ENCODE data around the gene EVA1B.

EVA1B gene

DNA sequence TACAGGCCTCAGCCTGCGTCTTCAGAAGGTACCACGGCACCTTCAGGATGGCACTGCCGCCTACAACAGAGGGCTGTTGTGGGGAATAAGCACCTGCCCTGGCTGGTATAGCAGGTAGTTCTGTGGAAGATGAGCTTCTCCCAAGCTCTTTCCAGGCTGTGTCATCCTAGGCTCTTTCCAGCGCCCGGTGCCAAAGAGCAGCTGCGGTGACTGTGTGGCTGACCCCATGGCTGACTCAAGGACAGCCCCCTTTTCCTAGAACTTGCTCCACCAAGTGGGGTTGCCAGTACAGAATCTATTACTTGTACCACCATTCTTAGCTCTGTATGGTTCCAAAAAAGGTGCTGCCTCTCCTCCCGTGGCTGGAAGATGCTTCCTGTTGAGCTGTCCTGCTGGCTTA lies 21.9 kb upstream of the EVA1B start:
- no peak for DNase-seq (ENCODE audit: low spot score)

DNA sequence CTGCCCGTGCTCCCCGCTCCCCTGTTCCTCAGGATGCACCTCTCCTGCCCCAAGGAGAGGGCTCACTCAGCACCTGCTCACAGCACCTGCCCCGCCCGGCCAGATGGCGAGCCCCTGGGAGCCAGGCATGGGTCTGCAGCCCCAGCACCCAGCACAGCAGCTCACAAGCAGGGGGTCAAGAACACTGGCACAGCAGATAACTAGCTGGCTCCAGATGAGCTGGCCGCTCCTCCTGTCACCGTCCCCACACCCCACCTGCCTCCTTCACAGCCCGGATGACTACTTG lies 20.9 kb upstream of the EVA1B start:
- no peak for DNase-seq (ENCODE audit: low spot score)

DNA sequence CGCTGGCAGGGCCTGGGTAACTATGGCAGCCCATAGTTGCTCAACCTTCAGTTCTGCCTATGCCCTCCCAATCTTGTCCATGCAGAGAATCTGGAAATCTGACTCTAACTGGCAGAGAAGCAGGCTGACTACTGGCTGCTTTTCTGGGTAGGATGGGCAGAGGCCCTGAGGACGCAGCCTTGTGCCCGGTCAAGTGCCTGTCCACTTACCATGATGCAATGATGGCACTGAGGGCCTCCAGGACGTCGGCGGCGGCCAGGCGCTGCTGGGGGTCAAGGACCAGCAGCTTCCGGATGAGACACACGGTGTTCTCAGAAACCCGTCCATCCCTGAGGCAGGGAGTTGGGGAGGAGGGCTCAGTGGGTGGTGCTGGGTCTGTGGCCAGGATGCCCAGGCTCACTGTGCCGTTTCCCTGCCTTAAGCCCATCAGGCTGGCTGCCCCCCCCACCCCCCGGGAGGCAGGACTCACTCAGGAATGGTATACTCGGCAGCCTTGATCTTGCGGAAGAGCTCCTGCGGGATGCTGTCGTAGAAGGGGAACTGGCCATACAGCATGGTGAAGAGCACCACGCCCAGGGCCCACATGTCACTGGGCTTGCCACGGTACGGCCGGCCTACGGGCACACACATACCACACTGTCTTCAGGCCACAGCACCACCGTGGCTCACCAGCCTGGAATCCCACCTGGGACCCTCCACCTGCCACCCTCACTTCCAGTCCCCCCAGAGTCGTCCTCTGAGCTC lies 20.4 kb upstream of the EVA1B start:
- DNase-seq (ENCODE audit: low spot score) = no peak

DNA sequence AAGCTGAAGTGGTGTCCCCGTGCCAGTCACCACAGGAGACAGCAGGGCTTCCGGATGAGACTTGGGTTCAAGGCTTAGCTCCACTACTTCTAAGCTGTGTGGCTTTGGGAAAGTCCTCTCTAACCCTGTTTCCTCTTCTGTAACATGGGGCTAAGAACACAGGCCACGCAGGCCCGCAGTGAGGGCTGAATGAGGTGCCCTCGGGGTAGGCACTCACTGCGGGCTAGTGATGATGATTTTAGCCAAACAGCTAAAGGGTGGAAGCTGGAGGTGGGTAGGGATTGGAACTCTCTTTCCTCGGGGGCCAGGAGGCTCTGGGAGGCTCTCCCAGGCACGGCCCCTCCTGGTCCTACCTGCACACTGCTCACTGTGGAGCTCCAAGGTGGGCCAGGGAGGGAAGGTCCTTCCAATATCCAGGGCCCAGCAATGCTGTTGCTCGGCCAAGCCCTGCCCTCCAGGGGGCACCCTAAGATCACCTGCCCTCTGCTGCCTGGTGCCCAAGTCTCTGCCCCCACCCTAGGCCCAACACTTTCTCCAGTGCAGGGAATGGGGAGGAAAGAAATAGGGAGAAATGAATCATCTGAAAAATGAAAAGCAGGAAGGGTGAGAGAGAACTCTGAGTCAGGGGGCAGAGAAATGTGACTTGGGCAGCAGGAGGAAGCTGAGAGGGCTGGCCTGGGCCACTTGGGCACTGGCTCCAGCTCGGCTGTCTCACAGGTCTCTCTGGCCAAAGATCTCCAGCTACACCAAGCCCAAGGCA lies 19.2 kb upstream of the EVA1B start:
- peak; percentile 84 for DNase-seq (ENCODE audit: low spot score)

DNA sequence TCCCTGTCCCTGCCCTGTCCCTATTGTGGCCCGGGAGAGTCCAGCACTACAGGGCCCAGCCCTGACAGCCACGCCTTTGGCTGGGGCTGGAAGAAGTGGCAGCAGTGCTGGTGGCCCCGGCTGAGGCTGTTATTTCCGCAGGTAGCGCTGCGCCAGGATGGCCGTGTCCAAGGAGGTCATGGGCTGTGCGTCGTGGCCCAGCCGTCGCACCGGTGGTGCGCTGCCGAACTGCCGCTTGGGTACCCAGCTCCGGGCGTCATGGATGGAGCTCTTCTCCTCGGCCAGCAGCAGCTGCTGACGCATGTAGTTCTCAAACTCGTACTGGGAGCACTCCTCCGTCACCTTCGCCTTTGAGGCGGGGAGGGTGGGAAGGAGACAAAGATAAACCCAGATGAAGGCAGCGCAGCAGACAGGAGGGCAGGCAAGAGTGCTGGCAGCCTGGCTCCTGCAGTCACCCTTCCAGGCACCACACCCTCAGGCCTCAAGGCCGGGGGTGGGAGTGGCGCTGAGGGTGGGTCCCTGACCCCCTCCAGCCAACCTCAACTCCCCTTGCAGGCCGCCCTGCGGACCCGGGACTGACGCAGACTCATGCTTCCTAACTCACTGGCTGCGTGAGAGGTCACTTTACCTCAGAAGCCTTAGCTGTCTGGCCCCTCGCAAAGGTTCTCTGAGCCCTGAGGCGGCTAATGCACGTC lies 18.3 kb upstream of the EVA1B start:
- DNase-seq (ENCODE audit: low spot score) = no peak

DNA sequence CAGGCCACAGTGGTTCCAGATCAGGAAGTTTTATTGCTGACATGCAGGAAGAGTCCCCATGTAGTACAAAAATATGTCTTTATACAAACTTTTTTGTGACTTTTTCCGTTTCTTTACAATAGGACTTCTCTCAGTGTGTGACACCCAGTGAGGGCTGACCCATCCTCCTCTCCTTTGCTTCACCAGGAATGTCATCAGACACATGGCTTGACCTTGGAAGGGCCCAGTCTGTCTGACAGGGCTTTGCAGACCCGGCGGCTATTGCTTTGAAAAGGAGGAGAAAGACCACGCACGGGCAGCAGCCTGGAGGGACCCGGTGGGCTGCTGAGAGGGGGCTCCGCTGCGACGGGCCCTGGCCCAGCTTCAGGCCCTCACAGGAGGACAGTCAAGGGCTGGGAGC lies 16.2 kb upstream of the EVA1B start:
- DNase-seq (ENCODE audit: low spot score) = no peak

DNA sequence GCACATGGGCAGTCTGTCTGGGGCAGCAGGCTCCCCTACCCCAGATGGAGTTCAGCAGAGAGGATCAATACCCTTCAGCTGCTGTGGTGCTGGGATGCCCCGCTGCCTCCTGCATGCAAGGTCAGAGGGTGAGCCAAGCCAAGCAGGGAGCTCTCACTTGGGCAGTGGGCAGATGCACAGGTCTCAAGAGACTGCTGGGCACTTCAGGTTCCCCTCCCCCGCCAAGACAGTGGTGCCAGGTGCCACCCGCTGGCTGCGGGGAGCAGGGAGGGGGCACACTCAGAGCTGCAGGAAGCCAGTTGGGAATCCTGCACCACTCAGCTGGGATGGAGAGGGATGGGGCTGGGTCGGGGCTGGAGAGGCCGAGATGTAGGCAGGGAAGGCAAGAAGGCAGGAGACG lies 15.8 kb upstream of the EVA1B start:
- DNase-seq (ENCODE audit: low spot score) = no peak

DNA sequence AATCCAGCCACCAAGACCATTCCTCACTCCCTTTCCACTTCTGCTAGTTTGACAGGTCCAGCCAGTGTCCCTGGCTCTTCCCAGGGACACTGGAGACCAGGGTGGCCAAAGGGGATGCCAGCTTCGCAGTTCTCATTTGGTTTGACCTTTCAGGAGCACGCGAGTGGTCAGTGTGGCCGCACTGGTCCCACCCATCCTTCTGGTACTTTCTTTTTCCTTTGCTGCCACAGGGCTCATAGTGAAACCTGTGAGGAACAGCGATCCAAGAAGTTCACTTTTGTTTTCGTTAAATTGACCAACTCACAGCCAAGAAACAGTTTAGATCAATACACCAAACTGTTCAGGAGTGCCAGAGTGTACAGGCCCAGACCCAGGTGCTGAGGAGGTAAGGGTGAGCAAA lies 14.4 kb upstream of the EVA1B start:
- DNase-seq (ENCODE audit: low spot score) = no peak

DNA sequence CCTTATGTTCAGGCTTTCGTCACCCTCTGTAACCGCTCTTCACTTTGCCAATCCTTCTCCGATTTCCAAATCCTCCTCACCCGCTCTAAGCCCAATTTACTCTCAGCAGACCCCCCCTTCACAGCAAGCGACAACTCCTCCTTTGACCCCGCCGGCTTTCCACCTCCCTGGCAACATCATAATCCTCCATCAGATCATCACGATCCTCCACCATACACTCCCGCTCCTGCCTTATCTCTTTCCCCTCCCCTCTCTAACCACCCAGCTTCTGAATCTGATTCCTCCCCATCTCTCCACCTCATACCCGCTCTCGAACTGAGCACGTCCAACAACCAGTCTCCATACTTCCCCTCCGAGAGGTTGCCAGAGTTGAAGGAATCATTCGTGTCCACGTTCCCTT lies 7.5 kb upstream of the EVA1B start:
- DNase-seq (ENCODE audit: low spot score) = no peak

DNA sequence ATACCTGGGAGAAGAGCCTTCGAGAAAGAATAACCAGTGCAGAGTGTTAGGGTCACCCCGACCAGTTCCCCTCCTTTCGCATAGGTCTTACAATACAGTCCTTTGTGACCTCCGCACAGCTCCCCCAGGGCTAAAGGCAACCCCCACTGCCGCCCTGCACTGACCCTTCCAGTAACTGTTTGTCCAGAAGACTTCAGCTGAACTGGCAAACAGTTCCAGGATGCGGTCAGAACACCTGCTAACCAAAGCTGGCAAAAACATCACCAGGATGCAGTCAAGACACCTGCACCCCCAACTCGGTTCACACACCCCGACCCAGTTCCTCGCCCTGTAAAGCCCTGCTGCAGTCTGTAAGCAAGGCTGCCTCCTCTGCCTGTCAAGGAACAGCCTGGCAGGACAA lies 6.4 kb upstream of the EVA1B start:
- DNase-seq (ENCODE audit: low spot score) = no peak

DNA sequence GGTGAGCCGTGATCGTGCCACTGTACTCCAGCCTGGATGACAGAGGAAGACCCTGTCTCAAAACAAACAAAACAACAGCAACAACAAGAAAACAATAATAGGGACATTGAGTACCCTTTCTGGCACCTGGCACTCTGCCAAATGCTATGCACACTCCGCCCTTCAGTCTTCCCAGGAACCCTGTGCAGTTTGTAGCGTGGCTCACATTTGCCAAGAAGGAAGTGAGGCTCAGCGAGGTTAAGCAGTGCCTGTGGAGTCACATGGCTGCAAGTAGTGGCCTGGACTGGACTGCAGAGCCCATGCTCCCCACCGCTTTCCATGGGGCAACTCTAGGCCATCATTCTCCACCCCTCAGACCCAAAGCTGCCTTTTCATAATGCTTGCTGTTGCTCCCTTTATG lies 5.3 kb upstream of the EVA1B start:
- no peak for DNase-seq (ENCODE audit: low spot score)

DNA sequence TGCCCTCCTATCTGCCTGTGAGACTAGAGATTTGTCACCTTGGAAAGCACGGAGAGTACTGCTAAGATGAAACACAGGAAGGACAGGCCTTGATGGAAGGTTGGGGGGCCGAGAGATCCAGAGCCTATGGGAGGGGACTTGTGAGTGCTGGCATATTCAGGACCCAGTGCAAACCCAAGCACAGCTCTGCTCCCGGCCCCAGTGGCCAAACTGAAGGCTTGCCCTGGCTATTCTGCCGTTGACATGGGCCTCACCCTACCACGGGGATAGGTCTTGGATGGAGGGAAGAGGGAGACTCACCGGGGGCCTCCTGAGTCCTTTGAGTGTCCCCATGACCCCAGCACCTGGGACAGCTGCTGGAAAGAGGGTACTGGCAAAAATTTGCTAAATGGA lies 4.6 kb upstream of the EVA1B start:
- no peak for DNase-seq (ENCODE audit: low spot score)

DNA sequence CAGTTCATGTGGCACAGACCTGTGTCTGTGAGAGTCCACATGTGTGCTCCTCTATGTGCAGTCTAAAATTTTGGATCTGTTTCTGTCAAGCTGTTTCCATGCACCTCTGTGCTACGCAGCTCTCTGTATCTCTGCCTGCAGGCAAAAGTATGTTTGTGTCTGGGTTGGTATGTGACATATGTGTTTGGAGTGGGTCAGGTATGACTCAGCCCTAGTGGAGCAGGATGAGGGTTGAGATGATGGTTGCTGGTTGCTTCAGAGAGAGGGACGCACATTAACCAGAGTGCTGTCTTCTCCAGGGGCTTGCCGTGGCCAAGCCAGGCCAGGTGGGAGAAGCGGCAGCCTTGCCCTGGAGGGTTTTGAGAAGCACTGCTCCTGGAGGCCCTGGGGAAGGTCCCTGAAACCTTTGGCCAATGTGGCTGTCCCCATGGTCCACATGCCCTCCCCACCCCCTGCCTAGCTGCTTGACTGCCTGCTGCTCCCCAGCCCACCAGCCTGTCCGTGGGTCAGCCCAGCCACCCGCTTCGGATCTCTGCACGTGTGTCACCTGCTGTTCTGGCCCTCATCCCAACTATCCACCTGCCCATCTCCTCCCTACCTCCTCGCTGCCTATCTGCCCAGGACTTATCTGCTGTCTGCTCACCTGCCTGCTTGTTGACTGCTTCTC lies 4.1 kb upstream of the EVA1B start:
- no peak for DNase-seq (ENCODE audit: low spot score)

DNA sequence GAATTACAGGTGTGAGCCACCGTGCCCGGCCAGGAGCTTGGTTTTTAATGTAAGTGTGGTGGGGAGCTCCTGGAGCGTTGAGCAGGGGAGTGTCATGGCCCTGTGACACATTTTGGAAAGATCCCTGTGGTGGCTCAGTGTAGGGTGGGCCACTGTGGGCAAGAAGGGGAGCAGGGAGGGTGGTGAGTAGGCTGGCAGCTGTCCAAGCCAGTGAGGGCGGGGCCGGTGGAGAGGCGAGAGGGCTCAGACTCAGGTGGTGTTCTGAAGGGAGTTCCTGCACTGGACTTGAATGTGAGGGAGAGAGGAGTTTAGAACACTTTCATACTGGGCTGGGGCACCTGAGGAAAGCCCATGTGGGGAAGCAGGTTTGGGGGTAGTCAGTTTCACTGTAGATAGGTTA lies 3.1 kb upstream of the EVA1B start:
- no peak for DNase-seq (ENCODE audit: low spot score)

DNA sequence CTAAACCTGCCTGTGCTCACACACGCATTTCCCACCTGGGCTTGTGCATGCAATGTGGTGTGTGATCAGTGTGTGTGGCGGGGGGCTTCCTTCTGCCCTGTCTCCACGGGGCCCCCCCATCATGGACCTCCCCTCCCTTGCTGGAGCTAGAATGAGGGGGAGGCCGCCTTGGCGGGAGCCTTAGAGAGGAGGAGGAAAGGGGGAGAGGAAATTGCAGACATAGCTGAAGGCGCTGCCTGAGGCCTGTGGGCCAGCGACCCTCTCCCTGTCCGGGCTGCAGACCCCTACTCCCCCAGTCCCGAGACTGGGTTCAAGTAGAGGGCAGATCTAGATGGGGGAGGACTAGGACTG lies 883 bp upstream of the EVA1B start:
- DNase-seq (ENCODE audit: low spot score) = no peak

DNA sequence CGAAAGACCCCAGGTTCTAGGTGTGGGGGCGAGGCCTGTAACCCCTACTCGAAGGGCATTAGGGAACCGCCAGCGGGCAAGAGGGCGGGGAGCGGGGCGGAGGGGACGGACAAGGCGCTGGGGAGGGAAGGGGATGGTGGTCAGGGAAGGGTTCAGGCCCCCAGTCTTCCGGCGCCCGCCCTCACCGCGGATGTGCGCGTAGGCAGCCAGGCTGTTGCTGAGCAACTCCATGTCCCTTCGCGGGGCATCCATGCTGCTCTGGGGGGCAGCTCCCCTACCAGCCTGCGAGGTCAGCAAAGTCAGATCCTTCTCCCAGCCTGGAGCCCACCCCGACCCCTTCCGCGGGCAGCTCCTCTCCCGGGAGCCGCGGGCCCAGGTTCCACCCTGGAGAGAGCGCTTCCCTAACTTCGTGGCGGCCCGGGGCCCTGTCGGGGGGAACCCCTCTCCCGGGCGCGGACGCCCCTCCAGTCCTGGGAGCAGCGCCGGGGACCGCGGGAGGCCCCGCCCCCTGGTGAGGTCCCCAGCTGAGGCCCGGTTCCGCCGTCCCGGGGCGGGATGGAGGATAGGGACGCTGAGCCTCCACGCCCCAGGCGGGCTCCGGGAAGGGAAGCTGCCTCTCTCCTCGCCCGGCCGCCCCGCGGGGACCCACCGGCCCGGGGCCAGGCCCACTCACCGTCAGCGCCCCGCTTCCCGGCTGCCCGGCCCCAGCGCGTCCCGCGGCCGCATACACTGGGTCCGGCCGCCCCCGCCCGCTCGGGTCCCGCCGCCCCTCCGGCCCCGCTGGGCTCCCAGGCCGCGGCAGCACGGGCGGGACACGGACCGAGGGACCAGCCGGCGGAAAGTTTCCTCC lies 434 bp downstream of the EVA1B start:
- peak; percentile 53 for DNase-seq (ENCODE audit: low spot score)

DNA sequence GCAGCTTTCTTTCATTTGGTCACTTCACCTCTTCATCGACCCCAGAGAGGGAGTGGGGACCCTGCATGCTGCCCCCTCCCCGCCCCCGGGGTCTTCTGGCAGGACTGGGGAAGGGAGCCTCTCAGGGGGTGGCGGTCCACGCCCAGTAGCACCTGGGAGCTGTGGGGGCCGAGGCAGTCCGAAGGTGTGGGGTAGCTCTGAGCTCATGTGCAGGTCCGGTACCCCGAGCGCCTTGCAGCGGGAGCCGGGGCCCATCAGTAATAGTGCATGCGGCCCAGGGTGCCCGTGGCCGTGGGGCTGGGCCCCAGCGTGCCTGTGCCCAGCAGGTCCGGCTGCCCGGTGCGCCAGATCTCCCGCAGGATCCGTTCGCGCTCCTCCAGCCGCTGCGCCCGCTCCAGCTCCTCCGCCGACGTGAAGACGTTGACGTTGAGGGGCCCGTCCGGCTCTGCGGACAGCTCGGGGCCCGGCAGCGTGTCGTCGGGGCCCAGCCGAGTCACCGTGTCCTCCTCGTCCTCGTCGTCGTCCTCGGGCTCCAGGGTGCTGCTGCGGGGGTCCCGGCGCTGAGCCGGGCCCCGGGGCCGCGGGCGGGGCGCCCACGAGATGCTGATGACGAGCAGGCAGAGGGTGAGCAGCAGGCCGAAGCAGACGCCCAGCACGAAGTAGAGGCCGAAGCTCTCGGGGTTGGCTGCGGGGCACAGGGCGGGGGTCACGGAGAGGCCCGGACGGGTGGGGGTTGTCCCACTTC lies 1.2 kb downstream of the EVA1B start:
- DNase-seq (ENCODE audit: low spot score) = no peak

DNA sequence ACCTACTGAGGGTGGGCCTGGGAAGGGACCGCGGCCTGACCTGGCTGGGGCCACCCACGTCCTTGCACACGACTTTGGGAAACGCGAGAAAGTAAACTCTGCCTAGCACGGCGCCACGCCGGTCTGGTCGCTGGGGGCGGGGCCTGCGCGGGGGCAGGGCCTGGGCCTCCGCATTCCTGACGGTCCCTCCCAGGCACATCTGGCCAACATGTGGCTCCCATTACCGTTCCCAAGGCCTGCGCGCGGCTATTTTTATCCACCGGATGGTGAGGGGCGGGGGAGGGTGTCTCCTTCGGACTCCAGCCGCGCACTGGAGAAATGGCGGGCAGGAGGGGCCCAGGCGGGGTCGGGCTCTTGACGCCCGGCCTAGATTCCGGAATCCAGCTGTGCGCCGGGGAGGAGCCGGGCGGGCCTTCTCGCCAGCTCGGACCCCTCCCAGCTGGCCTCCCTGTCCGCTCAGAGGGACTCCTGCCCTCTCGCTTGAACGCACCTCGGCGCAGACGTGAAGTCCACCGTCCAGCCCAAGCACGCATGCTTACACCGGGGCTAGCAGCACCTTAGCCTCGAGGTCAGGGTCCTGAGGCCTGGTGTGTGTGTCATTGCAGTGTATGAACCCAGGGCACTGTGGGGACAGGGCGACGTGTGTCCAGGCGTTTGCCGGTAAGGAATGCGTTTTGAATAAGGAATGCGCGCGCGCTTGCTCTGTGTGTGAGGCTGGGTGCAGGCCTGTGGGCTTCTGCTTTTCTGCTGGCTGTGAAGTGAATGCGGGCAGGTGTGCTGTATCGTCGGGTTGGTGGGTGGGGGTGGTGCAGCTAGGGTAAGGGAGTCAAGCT lies 2.1 kb downstream of the EVA1B start:
- DNase-seq (ENCODE audit: low spot score) = peak; percentile 42

DNA sequence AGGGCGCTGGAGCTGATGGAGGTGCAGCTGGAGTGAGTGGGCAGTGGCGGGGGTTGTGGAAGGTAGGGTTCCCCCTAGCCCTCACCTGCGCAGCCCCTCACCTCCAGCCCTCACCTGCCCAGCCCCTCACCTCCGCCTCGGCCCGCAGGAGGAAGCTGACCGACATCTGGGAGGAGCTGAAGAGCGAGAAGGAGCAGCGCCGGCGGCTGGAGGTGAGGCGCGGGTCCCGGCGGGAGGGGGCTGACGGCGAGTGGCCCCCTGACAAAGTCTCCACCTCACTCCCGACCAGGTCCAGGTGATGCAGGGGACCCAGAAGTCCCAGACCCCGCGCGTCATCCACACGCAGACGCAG lies 2.7 kb downstream of the EVA1B start:
- no peak for DNase-seq (ENCODE audit: low spot score)

DNA sequence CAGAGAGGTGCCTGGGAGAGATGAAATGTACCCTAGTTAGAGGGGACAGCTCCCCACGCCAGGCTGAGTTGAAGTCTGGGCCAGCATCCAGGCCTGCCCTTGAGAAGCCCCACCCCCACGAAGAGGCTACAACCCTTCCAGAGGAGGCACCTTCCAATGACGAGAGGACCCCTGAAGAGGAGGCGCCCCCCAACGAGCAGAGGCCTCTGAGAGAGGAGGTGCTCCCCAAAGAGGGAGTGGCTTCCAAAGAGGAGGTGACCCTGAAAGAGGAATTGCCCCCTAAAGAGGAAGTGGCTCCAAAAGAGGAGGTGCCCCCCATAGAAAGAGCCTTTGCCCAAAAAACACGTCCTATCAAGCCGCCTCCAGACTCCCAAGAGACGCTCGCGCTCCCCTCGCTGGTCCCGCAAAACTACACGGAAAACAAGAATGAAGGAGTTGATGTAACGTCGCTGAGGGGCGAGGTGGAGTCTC lies 3.1 kb downstream of the EVA1B start:
- DNase-seq (ENCODE audit: low spot score) = no peak
